ENCODE measurements around the gene TCTN1. TPM values are rescaled to one million over a fixed set of nuclear protein-coding genes. Genes with fewer than 3 reads are reported as not detected.

TCTN1 gene
- total and polyA plus RNA-seq, 9 of the 15 experiments (the other 6 are each of a cell fraction or from before 2014, with no cell fraction given), result 0.32 to 12.5 (median 4.0) TPM

- TF ChIP-seq TAF1 (IDR thresholded peaks at IDR 0.05; ENCODE audit: control insufficient read depth, extremely low read depth, insufficient read depth, low read length, severe bottlenecking) (peak; percentile 92), YY1 (IDR thresholded peaks at IDR 0.05; ENCODE audit: borderline replicate concordance in 1 of 3, control insufficient read depth in 1 of 3, extremely low read depth in 1 of 3, insufficient read depth in 3 of 3, insufficient read length in 1 of 3, insufficient replicate concordance in 2 of 3, low read depth in 1 of 3, low read length in 2 of 3) (peak; percentile 69 to 97 (median 94)), FUS (optimal IDR thresholded peaks at IDR 0.05; ENCODE audit: low read depth, low read length) (no peak), FOSL1 (tag; conservative IDR thresholded peaks at IDR 0.05) (0 out of 2 replicates have a peak, but pooled peaks have one; percentile 33), LCOR (CRISPR knock-in tag; IDR thresholded peaks at IDR 0.05) (0 out of 2 replicates have a peak, but pooled peaks have one; percentile 15), HDAC1 (IDR thresholded peaks at IDR 0.05) (peak in 1 of 2 experiments; percentile 66; a peak in 1 of 4 replicates), ETV1 (tag; conservative IDR thresholded peaks at IDR 0.05; ENCODE audit: low read depth) (no peak), ZSCAN32 (CRISPR knock-in tag; IDR thresholded peaks at IDR 0.05) (no peak), SREBF2 (CRISPR knock-in tag; IDR thresholded peaks at IDR 0.05) (no peak), AFF1 (IDR thresholded peaks at IDR 0.05; ENCODE audit: low read depth in 1 of 2, partially characterized antibody in 2 of 2) (no peak), ARID1B (IDR thresholded peaks at IDR 0.05) (peak; percentile 75), KLF6 (CRISPR knock-in tag; IDR thresholded peaks at IDR 0.05; ENCODE audit: borderline replicate concordance) (no peak), EGR1 (conservative IDR thresholded peaks at IDR 0.05) (peak; percentile 46), ELF1 (tag; IDR thresholded peaks at IDR 0.05) (peak; percentile 48; the same call in 1 of the 2 replicates), HLTF (IDR thresholded peaks at IDR 0.05) (no peak), MAZ (CRISPR knock-in tag; conservative IDR thresholded peaks at IDR 0.05 in 1 of 2, IDR thresholded peaks at IDR 0.05 in 1 of 2) (peak in 1 of 2 experiments; percentile 56; a peak in 2 of 4 replicates), PHF8 (IDR thresholded peaks at IDR 0.05; ENCODE audit: borderline replicate concordance, low read length) (peak; percentile 81; the same call in 1 of the 2 replicates), DACH1 (IDR thresholded peaks at IDR 0.05; ENCODE audit: partially characterized antibody) (peak; percentile 91), SMARCE1 (IDR thresholded peaks at IDR 0.05) (0 out of 2 replicates have a peak, but pooled peaks have one; percentile 57), SP1 (CRISPR knock-in tag; IDR thresholded peaks at IDR 0.05) (0 out of 2 replicates have a peak, but pooled peaks have one; percentile 52), SRF (CRISPR knock-in tag; IDR thresholded peaks at IDR 0.05) (peak in 1 of 2 experiments; percentile 85; a peak in 1 of 4 replicates)
These were observed 30.5 kb upstream of the TCTN1 start, which contains the start of gene PPTC7 (continued) for GRCh38 chr12:110583137-110584059.
